DOHH2 (cell line): ENCODE data around the gene WTIP.

ENCODE experiments used
- EZH2phosphoT487 ChIP-seq: fragments of 200-600 bp; sonication (generic); IDR thresholded peaks from 2 replicates; pipeline ENCODE4 v1.6.1; 2017; ENCODE audit warnings: borderline replicate concordance, mild to moderate bottlenecking, antibody characterized with exemption, low read length, moderate library complexity, mixed read lengths
- TF ChIP-seq, protein P1 (sequence below): fragments of 200-600 bp; sonication (generic); IDR thresholded peaks from one replicate; pipeline ENCODE4 v1.5.1; 2014; ENCODE audit warnings: antibody characterized with exemption, mild to moderate bottlenecking, low read depth, low read length; ENCODE audit not compliant: poor library complexity, severe bottlenecking

DNA sequence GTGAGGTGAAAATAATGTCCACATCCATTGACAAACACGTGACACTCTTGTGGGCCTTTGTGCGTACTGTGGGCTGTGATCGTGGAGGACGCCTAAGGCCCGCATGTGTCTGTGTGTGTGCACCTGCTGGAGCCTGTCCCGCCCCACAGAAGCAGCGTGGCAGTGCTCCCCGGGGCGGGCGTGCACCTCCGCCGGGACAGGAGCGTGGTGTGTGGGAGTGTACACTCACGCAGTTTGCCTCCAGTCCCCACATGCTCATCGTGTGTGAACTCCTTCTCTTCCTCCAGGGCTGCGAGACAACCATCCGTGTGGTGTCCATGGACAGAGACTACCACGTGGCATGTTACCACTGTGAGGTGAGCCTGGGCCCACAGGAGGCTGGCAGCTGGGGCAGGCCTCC lies 13.9 kb downstream of the WTIP start:
- TF ChIP-seq, protein P1, sequence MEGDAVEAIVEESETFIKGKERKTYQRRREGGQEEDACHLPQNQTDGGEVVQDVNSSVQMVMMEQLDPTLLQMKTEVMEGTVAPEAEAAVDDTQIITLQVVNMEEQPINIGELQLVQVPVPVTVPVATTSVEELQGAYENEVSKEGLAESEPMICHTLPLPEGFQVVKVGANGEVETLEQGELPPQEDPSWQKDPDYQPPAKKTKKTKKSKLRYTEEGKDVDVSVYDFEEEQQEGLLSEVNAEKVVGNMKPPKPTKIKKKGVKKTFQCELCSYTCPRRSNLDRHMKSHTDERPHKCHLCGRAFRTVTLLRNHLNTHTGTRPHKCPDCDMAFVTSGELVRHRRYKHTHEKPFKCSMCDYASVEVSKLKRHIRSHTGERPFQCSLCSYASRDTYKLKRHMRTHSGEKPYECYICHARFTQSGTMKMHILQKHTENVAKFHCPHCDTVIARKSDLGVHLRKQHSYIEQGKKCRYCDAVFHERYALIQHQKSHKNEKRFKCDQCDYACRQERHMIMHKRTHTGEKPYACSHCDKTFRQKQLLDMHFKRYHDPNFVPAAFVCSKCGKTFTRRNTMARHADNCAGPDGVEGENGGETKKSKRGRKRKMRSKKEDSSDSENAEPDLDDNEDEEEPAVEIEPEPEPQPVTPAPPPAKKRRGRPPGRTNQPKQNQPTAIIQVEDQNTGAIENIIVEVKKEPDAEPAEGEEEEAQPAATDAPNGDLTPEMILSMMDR: no peak
- TF ChIP-seq EZH2phosphoT487: no peak
